Adrenal gland (tissue), 5 donors: ENCODE results near the gene HES3.

Experiments
- CTCF ChIP-seq, 6 experiments: fragments of 450-650 bp in 4 of 6; fragments of 200-600 bp in 2 of 6; sonication (generic) in 1 of 6; IDR thresholded peaks; 1 replicate in 5 of 6; 2 replicates in 1 of 6; pipeline versions ENCODE4 v1.5.1 to v1.8.0; 2016 to 2021; ENCODE audit warnings: antibody characterized with exemption in 6 of 6, mild to moderate bottlenecking in 2 of 6, moderate library complexity in 1 of 6
- POLR2A ChIP-seq, 2 donors: fragments of 450-650 bp; IDR thresholded peaks; one replicate each; pipeline ENCODE4 v1.6.1; 2017; ENCODE audit warnings: antibody characterized with exemption in 2 of 2, mild to moderate bottlenecking in 2 of 2, moderate library complexity in 1 of 2
- donor health status: DM: no; HTN: no; CAD: no.

- TF ChIP-seq POLR2A (IDR thresholded peaks at IDR 0.05) (no peak), CTCF (IDR thresholded peaks at IDR 0.05) (no peak)
These were observed 37.5 kb upstream of the HES3 start for GRCh38 chr1:6206520-6206855.
